HepG2 (cell line): ENCODE measurements around the gene KLRC2. TPM values are rescaled to one million over a fixed set of nuclear protein-coding genes. Genes with fewer than 3 reads are reported as not detected.

ENCODE experiments used
- ATAC-seq: fragments of 200-7000 bp; cut with Tn5 transposase; 3 replicates; pipeline ENCODE4 v1.9.1; 2020; ENCODE audit warnings: mild to moderate bottlenecking, moderate library complexity
- BruUV-seq: library from RNA; stranded (reverse); fragments of 400-500 nt; replicated peaks from 2 replicates; lab custom pipeline; 2021; lab: Mats Ljungman, UMichigan
- CTCF ChIA-PET: fragments of 300-600 bp; formaldehyde crosslinking; extraction: SDS; loops from one replicate; lab custom pipeline; 2021; ENCODE audit warnings: low total read pairs, inconsistent platforms, low intra/inter-chr PET ratio; lab: Yijun Ruan, JAX
- POLR2A ChIA-PET: fragments of 350-600 bp; sonication (Branson Sonifier 250); formaldehyde crosslinking; loops from one replicate; lab custom pipeline; 2020; ENCODE audit warnings: antibody characterized with exemption, inconsistent platforms; lab: Yijun Ruan, JAX
- DNase-seq: peaks from one replicate; pipeline ENCODE4 v3.0.0-alpha.2; 2015; ENCODE audit warnings: low spot score
- FAIRE-seq: peaks from 3 replicates; lab custom pipeline; 2011; peaks lifted over from hg19 to GRCh38; lab: Jason Lieb, UNC
- H2AFZ ChIP-seq: one replicate; pipeline ENCODE4 v1.6.1; 2011; ENCODE audit warnings: low read length, inconsistent platforms
- H3K27ac ChIP-seq: fragments of 300-600 bp; 3 replicates; pipeline ENCODE4 v1.8.0; 2011; ENCODE audit warnings: mixed run types, mild to moderate bottlenecking, mixed read lengths, low read length, inconsistent platforms; ENCODE audit not compliant: insufficient read depth; ENCODE audit errors: extremely low read length
- H3K27me3 ChIP-seq, 2 experiments: fragments of 200-600 bp in 1 of 2; 2 replicates in 1 of 2; 3 replicates in 1 of 2; pipeline versions ENCODE4 v1.6.0 to v1.8.0; 2011; ENCODE audit warnings: low read length in 2 of 2, mild to moderate bottlenecking in 2 of 2, moderate library complexity in 2 of 2, inconsistent platforms in 1 of 2; ENCODE audit not compliant: insufficient read depth in 2 of 2, control insufficient read depth in 1 of 2
- H3K36me3 ChIP-seq, 2 experiments: fragments of 200-600 bp in 1 of 2; replicated peaks in 1 of 2; 2 replicates in 1 of 2; 3 replicates in 1 of 2; pipeline versions ENCODE4 v1.5.1 to v1.8.0; 2011; ENCODE audit warnings: low read length in 2 of 2, inconsistent platforms in 1 of 2; ENCODE audit not compliant: insufficient read depth in 2 of 2, control insufficient read depth in 1 of 2
- H3K4me1 ChIP-seq: 2 replicates; pipeline ENCODE4 v1.5.1; 2012; ENCODE audit warnings: low read length, inconsistent platforms; ENCODE audit not compliant: insufficient read depth
- H3K4me2 ChIP-seq: 2 replicates; pipeline ENCODE4 v1.6.0; 2011; ENCODE audit warnings: low read depth, low read length, inconsistent platforms
- H3K4me3 ChIP-seq, 3 experiments: fragments of 200-600 bp in 1 of 3; sonication (generic), shearing (Covaris generic) in 1 of 3; replicated peaks in 1 of 3; 2 replicates each; pipeline ENCODE4 v1.5.1; 2011 to 2016; ENCODE audit warnings: low read length in 3 of 3, inconsistent platforms in 2 of 3, low read depth in 2 of 3, mild to moderate bottlenecking in 2 of 3, control low read depth in 1 of 3, mixed read lengths in 1 of 3; ENCODE audit not compliant: insufficient read depth in 1 of 3
- H3K79me2 ChIP-seq: one replicate; pipeline ENCODE4 v1.6.1; 2011; ENCODE audit warnings: low read length, inconsistent platforms; ENCODE audit not compliant: insufficient read depth
- H3K9ac ChIP-seq: 2 replicates; pipeline ENCODE4 v1.6.0; 2011; ENCODE audit warnings: mild to moderate bottlenecking, low read depth, low read length, inconsistent platforms; ENCODE audit not compliant: insufficient read depth
- H3K9me3 ChIP-seq: 2 replicates; pipeline ENCODE4 v1.5.1; 2012; ENCODE audit warnings: mild to moderate bottlenecking, low read length
- H4K20me1 ChIP-seq: 2 replicates; pipeline ENCODE4 v1.6.0; 2011; ENCODE audit warnings: inconsistent platforms, mild to moderate bottlenecking, low read length, moderate library complexity; ENCODE audit not compliant: insufficient read depth
- CHD4 ChIP-seq: fragments of 200-600 bp; sonication (generic); IDR thresholded peaks from 2 replicates; pipeline ENCODE4 v1.7.0; 2017; ENCODE audit warnings: mild to moderate bottlenecking, low read length, borderline replicate concordance
- FOXA3 ChIP-seq: IDR thresholded peaks from 2 replicates; pipeline ENCODE4 v1.6.1; 2016; ENCODE audit warnings: missing genetic modification reagents, missing compliant biosample characterization
- IKZF1 ChIP-seq: fragments of 450-650 bp; IDR thresholded peaks from 2 replicates; pipeline ENCODE4 v1.7.1; 2016
- ISX ChIP-seq: sonication (generic); formaldehyde crosslinking; conservative IDR thresholded peaks from 2 replicates; pipeline ENCODE4 v1.5.0; 2020; ENCODE audit warnings: missing genetic modification reagents
- NR3C1 ChIP-seq: sonication (generic); formaldehyde crosslinking; IDR thresholded peaks from 2 replicates; pipeline ENCODE4 v1.4.0; 2020; ENCODE audit warnings: missing genetic modification reagents
- PRPF4 ChIP-seq: fragments of 200-400 bp; formaldehyde crosslinking; IDR thresholded peaks from 2 replicates; pipeline ENCODE4 v1.6.1; 2016; ENCODE audit warnings: low read length, low read depth; ENCODE audit not compliant: poor library complexity, severe bottlenecking
- SOX5 ChIP-seq: IDR thresholded peaks from 2 replicates; pipeline ENCODE4 v1.6.1; 2016; ENCODE audit warnings: borderline replicate concordance
- STAT6 ChIP-seq: sonication (generic); formaldehyde crosslinking; IDR thresholded peaks from 2 replicates; pipeline ENCODE4 v1.4.0; 2020; ENCODE audit warnings: missing genetic modification reagents, mild to moderate bottlenecking, borderline replicate concordance
- TCF7 ChIP-seq: sonication (generic); IDR thresholded peaks from 2 replicates; pipeline ENCODE4 v1.6.1; 2016; ENCODE audit warnings: antibody characterized with exemption, low read depth
- TGIF2 ChIP-seq: IDR thresholded peaks from 2 replicates; pipeline ENCODE4 v1.6.1; 2016; ENCODE audit warnings: control low read depth, missing compliant biosample characterization
- UBTF ChIP-seq: sonication (generic); formaldehyde crosslinking; IDR thresholded peaks from 2 replicates; pipeline ENCODE4 v1.4.0; 2020; ENCODE audit warnings: mild to moderate bottlenecking, missing genetic modification reagents
- ZKSCAN8 ChIP-seq: IDR thresholded peaks from 2 replicates; pipeline ENCODE4 v1.6.1; 2016; ENCODE audit warnings: borderline replicate concordance, missing genetic modification reagents, missing compliant biosample characterization
- ZNF124 ChIP-seq: sonication (generic); formaldehyde crosslinking; IDR thresholded peaks from 2 replicates; pipeline ENCODE4 v1.4.0; 2020; ENCODE audit warnings: missing genetic modification reagents
- ZNF225 ChIP-seq: sonication (generic); formaldehyde crosslinking; IDR thresholded peaks from 2 replicates; pipeline ENCODE4 v1.4.0; 2020; ENCODE audit warnings: mild to moderate bottlenecking, missing genetic modification reagents
- ZNF772 ChIP-seq: sonication (generic); formaldehyde crosslinking; IDR thresholded peaks from 2 replicates; pipeline ENCODE4 v1.5.0; 2020; ENCODE audit warnings: mild to moderate bottlenecking, missing genetic modification reagents
- WGBS: methylation state at CpG from one replicate; pipeline ENCODE4 v1.1.6; 2017; ENCODE audit warnings: low lambda C conversion rate; 5-methylcytosine and 5-hydroxymethylcytosine counted together
- in situ Hi-C: cut with HindIII; loops from 2 replicates; pipeline ENCODE4 v1.10.0; 2017; ENCODE audit warnings: low pct_unique_long_range_greater_than_20kb; ENCODE audit not compliant: extremely low pct_ligation_motif_present
- intact Hi-C: fragments of 100-400 bp; cut with micrococcal nuclease; formaldehyde crosslinking; loops from one replicate; pipeline ENCODE4 v1.10.0; 2022; ENCODE audit not compliant: unreplicated experiment
- polyA plus RNA-seq, 8 experiments: library from polyadenylated mRNA; depleted of rRNA in 3 of 8; stranded (reverse) in 7 of 8; unstranded in 1 of 8; fragments of >200 nt; fragmentation: Illumina TruSeq in 4 of 8; extraction: Trizol in 4 of 8; gene quantifications; 2 replicates each; pipeline versions ENCODE4 v1.2.1 to v1.2.3, GENCODE V29; 2011 to 2016; ENCODE audit warnings: low read depth in 4 of 8, missing spikeins in 1 of 8, mixed read lengths in 1 of 8; ENCODE audit not compliant: insufficient read depth in 1 of 8
- total RNA-seq, 5 experiments: library from RNA; depleted of rRNA; stranded (reverse); fragments of >200 nt; fragmentation: Illumina TruSeq; extraction: Trizol; gene quantifications; 2 replicates each; pipeline ENCODE4 v1.2.3, GENCODE V29; 2016; ENCODE audit warnings: low read depth in 1 of 5
- TF ChIP-seq, protein P1 (sequence below): sonication (generic); formaldehyde crosslinking; IDR thresholded peaks from 2 replicates; pipeline ENCODE4 v1.4.0; 2020; ENCODE audit warnings: missing genetic modification reagents

KLRC2 gene
- total and polyA plus RNA-seq, 2 of the 13 experiments (the other 11 are each of a cell fraction or from before 2014, with no cell fraction given) = 0.20 to 0.49 TPM

GRCh38 chr12:10398168-10398567 lies 37.6 kb downstream of the KLRC2 start (continued):
- no peak for TF ChIP-seq CHD4
- TF ChIP-seq FOXA3 (CRISPR knock-in tag) = no peak
- no peak for TF ChIP-seq STAT6 (CRISPR knock-in tag)

- no peak overlapping the region for H3K4me3 ChIP-seq
- H4K20me1 ChIP-seq = no peaks in the 10 kb centered on the region
- no peak overlapping the region for H3K4me2 ChIP-seq
- H3K79me2 ChIP-seq = no peaks in the 10 kb centered on the region
- CTCF ChIA-PET = no interaction called here
- no peak overlapping the region for H3K27ac ChIP-seq
- ATAC-seq = no peak
- no peaks in the 10 kb centered on the region for H3K9me3 ChIP-seq
- no peak overlapping the region for H3K9ac ChIP-seq
- intact Hi-C loops (no loop called here), in situ Hi-C loops (no loop called here)
- BruUV-seq = no TSS peak
- no peak for FAIRE-seq
- no peaks in the 10 kb centered on the region for H3K27me3 ChIP-seq
- no peak overlapping the region for H2AFZ ChIP-seq
- POLR2A ChIA-PET = no interaction called here
- no peaks in the 10 kb centered on the region for H3K36me3 ChIP-seq
- no peak for DNase-seq
- WGBS = 8% methylated on average over 2 of the region's 2 CpGs
- H3K4me1 ChIP-seq = peaks cover 19% of the 10 kb centered on the region
- TF ChIP-seq ISX (CRISPR knock-in tag) = no peak
- no peak for TF ChIP-seq NR3C1 (CRISPR knock-in tag)
- no peak for TF ChIP-seq SOX5
- TF ChIP-seq, protein P1, sequence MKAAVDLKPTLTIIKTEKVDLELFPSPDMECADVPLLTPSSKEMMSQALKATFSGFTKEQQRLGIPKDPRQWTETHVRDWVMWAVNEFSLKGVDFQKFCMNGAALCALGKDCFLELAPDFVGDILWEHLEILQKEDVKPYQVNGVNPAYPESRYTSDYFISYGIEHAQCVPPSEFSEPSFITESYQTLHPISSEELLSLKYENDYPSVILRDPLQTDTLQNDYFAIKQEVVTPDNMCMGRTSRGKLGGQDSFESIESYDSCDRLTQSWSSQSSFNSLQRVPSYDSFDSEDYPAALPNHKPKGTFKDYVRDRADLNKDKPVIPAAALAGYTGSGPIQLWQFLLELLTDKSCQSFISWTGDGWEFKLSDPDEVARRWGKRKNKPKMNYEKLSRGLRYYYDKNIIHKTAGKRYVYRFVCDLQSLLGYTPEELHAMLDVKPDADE = no peak
- TF ChIP-seq TCF7 = no peak
- no peak for TF ChIP-seq TGIF2
- no peak for TF ChIP-seq ZNF225 (CRISPR knock-in tag)
- TF ChIP-seq PRPF4 = no peak
- no peak for TF ChIP-seq ZNF124 (CRISPR knock-in tag)
- no peak for TF ChIP-seq ZNF772 (CRISPR knock-in tag)
- no peak for TF ChIP-seq ZKSCAN8 (CRISPR knock-in tag)
- TF ChIP-seq UBTF (CRISPR knock-in tag) = no peak
- no peak for TF ChIP-seq IKZF1
Measured at GRCh38 chr12:10397296-10397695, 38.5 kb downstream of the KLRC2 start.
